ENCODE results near the gene ELP4. TPM values are rescaled to one million over a fixed set of nuclear protein-coding genes. Genes with fewer than 3 reads are reported as not detected.

The ELP4 gene
- total RNA-seq, 1 experiment from 2014 or later = 15.2 TPM

GRCh38 chr11:31784611-31785010 lies 275.0 kb downstream of the ELP4 start:
- WGBS (ENCODE audit: extremely low coverage, insufficient read length, low lambda C conversion rate) = no CpG with 5 or more reads among the region's 2 CpGs
- H3K56ac ChIP-seq (ENCODE audit: insufficient read length, low read depth, low read length) = no peak overlapping the region
- Mint-ChIP-seq H3K4me1 (peaks cover 7 to 21% of the 10 kb centered on the region in 2 experiments), H3K27me3 (ENCODE audit: low read depth) (no peaks in the 10 kb centered on the region), H3K9me3 (no peaks in the 10 kb centered on the region), H3K27ac (no peak overlapping the region), H3K36me3 (ENCODE audit: insufficient read depth in 1 of 3, low read depth in 3 of 3) (no peaks in the 10 kb centered on the region), H3K4me3 (no peak overlapping the region)
- H4K20me1 ChIP-seq (ENCODE audit: control insufficient read depth, insufficient read depth, insufficient read length) = peaks cover 3% of the 10 kb centered on the region
- H2BK5ac ChIP-seq (ENCODE audit: insufficient read length, low read length) = no peak overlapping the region
- H3K27ac ChIP-seq (ENCODE audit: insufficient read length, low read depth, low read length) = no peak overlapping the region
- H3K23me2 ChIP-seq (ENCODE audit: insufficient read length, low read depth, low read length, poor library complexity, severe bottlenecking) = no peaks in the 10 kb centered on the region
- H3K4me1 ChIP-seq (ENCODE audit: insufficient read depth, low read length) = no peaks in the 10 kb centered on the region
- DNase-seq = no peak
- no peak overlapping the region for H3K4ac ChIP-seq (ENCODE audit: low read depth, low read length)
- H3K14ac ChIP-seq (ENCODE audit: insufficient read depth, low read length) = no peak overlapping the region
- no peak overlapping the region for H2AFZ ChIP-seq (ENCODE audit: low read length)
- no peaks in the 10 kb centered on the region for H3K79me2 ChIP-seq (ENCODE audit: insufficient read depth, low read length)
- H3K18ac ChIP-seq (ENCODE audit: insufficient read length, low read depth, low read length) = no peak overlapping the region
- no peaks in the 10 kb centered on the region for H3K79me1 ChIP-seq (ENCODE audit: insufficient read depth, low read depth, low read length, poor library complexity, severe bottlenecking)
- no peak overlapping the region for H2BK15ac ChIP-seq (ENCODE audit: low read depth, low read length)
- H3K9ac ChIP-seq (ENCODE audit: extremely low read depth, insufficient read length, low read length) = no peak overlapping the region
- H3T11ph ChIP-seq (ENCODE audit: low read length) = no peak overlapping the region
- TF ChIP-seq CTCF (conservative IDR thresholded peaks at IDR 0.05) = no peak
- H2AK5ac ChIP-seq (ENCODE audit: insufficient read length, low read length) = no peak overlapping the region
- no peak overlapping the region for H2BK120ac ChIP-seq (ENCODE audit: low read depth, low read length, poor library complexity, severe bottlenecking)
- H3K23ac ChIP-seq (ENCODE audit: insufficient read length, low read depth, low read length) = no peak overlapping the region
- H2BK20ac ChIP-seq (ENCODE audit: low read depth, low read length, poor library complexity, severe bottlenecking) = no peak overlapping the region
- H4K8ac ChIP-seq (replicated peaks; ENCODE audit: insufficient read length, low read depth, low read length) = no peak overlapping the region
- H2BK12ac ChIP-seq (ENCODE audit: insufficient read length, low read depth, low read length) = no peak overlapping the region
- no peak overlapping the region for H4K5ac ChIP-seq (ENCODE audit: insufficient read length, low read depth, low read length)
- no peaks in the 10 kb centered on the region for H3K9me3 ChIP-seq (ENCODE audit: control insufficient read depth, low read depth, low read length)
- H3K27me3 ChIP-seq (ENCODE audit: insufficient read depth, low read length) = no peaks in the 10 kb centered on the region
- no peak overlapping the region for H4K91ac ChIP-seq (ENCODE audit: insufficient read length, low read depth, low read length)
- H3K4me2 ChIP-seq (ENCODE audit: insufficient read depth, insufficient read length, low read length) = no peak overlapping the region

All from H9 (cell line).